Measurements from ENCODE around the gene ORAI3.

The ORAI3 gene

DNA sequence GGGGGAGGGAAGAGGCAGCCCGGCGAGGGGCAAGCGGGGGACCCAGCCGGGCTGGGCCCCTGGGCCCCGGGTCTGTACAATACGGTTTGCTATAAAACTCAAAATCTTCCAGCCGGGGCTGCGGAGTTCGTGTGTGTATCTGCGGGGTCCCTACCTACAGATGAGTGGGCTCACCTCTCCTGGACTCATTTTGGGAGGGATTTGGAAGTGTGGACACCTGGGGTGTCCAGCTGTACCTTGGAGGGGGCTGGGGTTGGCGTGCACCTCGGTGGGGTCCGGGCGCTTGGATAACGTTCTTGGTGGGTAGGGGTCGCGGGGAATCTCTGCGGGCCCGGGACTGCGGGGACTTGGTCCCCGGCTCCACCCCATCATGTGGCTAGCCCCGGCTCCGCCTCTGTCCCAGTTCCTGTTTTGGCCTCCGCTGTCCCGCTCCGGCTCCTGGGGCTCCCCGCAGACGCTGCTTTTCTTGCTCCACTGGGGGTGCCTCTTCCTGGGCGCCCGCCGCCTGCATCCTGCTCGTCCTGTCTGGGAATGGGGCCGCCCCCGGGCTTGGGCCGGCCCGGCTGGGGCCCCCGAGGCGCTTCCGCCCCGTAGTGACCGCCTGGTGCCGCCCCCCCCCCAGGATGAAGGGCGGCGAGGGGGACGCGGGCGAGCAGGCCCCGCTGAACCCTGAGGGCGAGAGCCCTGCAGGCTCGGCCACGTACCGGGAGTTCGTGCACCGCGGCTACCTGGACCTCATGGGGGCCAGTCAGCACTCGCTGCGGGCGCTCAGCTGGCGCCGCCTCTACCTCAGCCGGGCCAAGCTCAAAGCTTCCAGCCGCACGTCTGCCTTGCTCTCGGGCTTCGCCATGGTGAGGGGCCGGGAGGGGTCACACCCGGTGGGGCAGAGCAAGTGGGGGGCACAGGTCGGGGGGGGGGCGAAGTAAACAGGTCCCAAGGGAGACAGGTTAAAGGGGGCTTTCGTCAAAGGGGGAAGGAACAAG is at the start of gene ORAI3:
Gene ORAI3 (plus strand): TSS at position 402 of the 983 bp plus-strand sequence. CDS start 222 bp downstream, at position 624.
- H3K4me1 Mint-ChIP-seq: peaks cover 23% of the 10 kb centered on the region

DNA sequence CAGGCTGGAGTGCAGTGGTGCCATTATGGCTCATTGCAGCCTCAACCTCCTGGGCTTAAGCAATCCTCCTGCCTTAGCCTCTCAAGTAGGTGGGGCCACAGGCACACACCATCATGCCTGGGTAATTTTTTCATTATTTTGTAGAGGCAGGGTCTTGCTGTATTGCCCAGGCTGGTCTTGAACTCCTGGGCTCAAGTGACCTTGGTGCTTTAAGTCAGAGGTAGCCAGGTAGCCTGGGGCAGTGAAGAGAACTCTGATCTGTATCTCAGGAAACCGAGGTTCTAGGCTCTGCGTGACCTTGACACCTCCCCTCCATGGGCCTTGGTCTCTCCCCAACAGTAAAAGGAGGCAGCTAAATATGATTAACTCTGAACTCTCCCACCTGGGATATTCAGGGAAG is 49.1 kb upstream of the ORAI3 start:
- no peak overlapping the region for H3K4me3 Mint-ChIP-seq
- peaks cover 49% of the 10 kb centered on the region for H3K4me1 Mint-ChIP-seq
- DNase-seq (ENCODE audit: low spot score in 2 of 2) (no peak), ATAC-seq (no peak)
- H3K9me3 Mint-ChIP-seq: peaks cover 3% of the 10 kb centered on the region
- H3K36me3 Mint-ChIP-seq: peaks cover 4% of the 10 kb centered on the region
- no peak overlapping the region for H3K27ac Mint-ChIP-seq

More for the DNA sequence above, at the start of gene ORAI3:
- H3K36me3 Mint-ChIP-seq: peaks cover 41% of the 10 kb centered on the region
- no peaks in the 10 kb centered on the region for H3K9me3 Mint-ChIP-seq
- H3K4me3 Mint-ChIP-seq: peak within 1 kb of the TSS; percentile 89
- ATAC-seq (peak; percentile 65), DNase-seq (ENCODE audit: low spot score in 2 of 2) (peak; percentile 35 to 73)
- H3K27ac Mint-ChIP-seq: peak within 1 kb of the TSS; percentile 91

DNA sequence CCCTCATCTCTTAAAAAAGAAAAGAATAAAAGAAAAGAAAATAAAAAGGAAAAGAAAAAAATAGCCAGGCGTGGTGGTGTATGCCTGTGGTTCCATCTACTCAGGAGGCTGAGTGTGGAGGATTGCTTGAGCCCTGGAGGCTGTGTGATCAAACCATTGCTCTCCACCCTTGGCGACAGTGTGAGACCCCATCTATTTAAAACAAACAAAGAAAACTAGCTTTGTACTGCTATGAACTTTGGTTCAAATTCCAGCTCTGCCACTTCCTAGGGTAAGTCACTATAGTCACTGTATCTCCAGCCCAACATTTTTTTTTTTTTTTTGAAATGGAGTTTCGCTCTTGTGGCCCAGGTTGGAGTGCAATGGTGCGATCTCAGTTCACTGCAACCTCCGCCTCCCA is 48.3 kb upstream of the ORAI3 start:
- H3K36me3 Mint-ChIP-seq: peaks cover 4% of the 10 kb centered on the region
- H3K4me3 Mint-ChIP-seq: peak overlapping the region; percentile 87
- peaks cover 3% of the 10 kb centered on the region for H3K9me3 Mint-ChIP-seq
- DNase-seq (ENCODE audit: low spot score in 2 of 2): no peak
- ATAC-seq: no peak
- no peak overlapping the region for H3K27ac Mint-ChIP-seq
- peaks cover 42% of the 10 kb centered on the region for H3K4me1 Mint-ChIP-seq

DNA sequence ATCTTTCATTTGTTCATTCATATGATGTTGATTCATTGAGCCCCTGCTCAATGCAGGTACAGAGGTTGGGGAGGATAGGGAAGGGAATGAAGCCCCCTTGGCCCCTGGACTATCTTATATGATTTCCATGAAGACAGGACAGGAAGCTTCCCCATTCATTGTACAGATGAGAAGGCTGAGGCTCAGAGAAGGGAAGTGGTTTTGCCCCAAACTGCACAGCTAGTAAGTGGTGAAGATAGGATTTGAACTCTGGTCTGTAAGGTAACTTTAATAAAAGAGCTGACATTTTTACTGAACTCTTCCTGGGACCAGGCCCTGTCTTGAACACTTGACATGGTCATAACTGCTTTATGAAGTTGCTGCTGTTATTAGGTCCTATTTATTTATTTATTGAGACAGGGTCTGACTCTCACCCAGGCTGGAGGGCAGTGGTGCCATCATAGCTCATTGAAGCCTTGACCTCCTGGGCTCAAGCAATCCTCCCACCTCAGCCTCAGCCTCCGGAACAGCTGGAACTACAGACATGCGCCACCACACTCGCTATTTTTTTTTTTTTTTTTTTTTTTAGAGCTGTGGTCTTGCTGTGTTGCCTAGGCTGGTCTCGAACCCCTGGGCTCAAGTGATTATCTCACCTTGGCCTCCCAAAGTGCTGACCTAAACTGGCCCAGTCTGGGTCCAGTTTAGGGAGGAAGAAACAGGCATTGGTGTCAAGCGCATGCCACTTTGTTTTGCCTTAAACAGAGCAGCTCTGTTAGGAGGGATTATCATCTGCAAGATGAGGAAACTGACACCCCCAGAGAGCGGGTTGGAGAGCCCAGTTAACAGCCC is 47.5 kb upstream of the ORAI3 start:
- Mint-ChIP-seq H3K4me1 (peaks cover 34% of the 10 kb centered on the region), H3K36me3 (peaks cover 4% of the 10 kb centered on the region), H3K9me3 (peaks cover 3% of the 10 kb centered on the region), H3K4me3 (peak overlapping the region; percentile 87), H3K27ac (no peak overlapping the region)
- ATAC-seq (no peak), DNase-seq (ENCODE audit: low spot score in 2 of 2) (no peak)

DNA sequence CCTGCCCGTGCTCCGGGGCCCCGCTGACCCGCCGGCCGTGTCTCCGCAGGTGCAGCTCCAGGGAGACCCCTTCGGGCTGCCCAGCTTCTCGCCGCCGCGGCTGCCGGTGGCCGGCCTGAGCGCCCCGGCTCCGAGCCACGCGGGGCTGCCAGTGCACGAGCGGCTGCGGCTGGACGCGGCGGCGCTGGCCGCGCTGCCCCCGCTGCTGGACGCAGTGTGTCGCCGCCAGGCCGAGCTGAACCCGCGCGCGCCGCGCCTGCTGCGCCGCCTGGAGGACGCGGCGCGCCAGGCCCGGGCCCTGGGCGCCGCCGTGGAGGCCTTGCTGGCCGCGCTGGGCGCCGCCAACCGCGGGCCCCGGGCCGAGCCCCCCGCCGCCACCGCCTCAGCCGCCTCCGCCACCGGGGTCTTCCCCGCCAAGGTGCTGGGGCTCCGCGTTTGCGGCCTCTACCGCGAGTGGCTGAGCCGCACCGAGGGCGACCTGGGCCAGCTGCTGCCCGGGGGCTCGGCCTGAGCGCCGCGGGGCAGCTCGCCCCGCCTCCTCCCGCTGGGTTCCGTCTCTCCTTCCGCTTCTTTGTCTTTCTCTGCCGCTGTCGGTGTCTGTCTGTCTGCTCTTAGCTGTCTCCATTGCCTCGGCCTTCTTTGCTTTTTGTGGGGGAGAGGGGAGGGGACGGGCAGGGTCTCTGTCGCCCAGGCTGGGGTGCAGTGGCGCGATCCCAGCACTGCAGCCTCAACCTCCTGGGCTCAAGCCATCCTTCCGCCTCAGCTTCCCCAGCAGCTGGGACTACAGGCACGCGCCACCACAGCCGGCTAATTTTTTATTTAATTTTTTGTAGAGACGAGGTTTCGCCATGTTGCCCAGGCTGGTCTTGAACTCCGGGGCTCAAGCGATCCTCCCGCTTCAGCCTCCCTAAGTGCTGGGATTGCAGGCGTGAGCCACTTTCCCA is 46.6 kb upstream of the ORAI3 start:
- H3K27ac Mint-ChIP-seq: peak overlapping the region; percentile 93

DNA sequence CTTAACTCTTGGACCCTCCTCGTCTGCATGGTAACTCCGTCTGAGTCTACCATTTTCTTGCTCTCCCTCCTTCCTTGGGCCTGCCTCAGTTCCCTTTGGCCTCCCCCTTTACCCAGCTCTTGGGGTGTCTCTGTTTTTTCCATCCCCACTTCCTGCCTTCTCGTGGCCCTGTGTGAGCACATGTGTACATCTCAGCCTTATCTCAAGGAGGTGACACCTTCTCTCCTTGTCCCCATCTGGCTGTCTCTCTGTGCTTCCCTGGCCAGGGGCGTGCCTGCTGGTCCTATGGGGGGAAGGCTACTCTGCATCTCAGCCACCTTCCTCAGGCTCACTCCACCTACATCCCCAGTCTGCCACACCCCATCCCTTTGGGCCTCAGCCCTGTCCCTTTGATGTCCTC is 45.9 kb upstream of the ORAI3 start:
- Mint-ChIP-seq H3K4me3 (peak overlapping the region; percentile 87), H3K36me3 (peaks cover 4% of the 10 kb centered on the region), H3K27ac (peak overlapping the region; percentile 93), H3K9me3 (peaks cover 3% of the 10 kb centered on the region), H3K4me1 (peaks cover 33% of the 10 kb centered on the region)
- DNase-seq (ENCODE audit: low spot score in 2 of 2): no peak
- peak; percentile 3 for ATAC-seq

More for the DNA sequence above, 46.6 kb upstream of the ORAI3 start:
- Mint-ChIP-seq H3K36me3 (peaks cover 4% of the 10 kb centered on the region), H3K9me3 (peaks cover 3% of the 10 kb centered on the region), H3K4me3 (peak overlapping the region; percentile 87), H3K4me1 (peaks cover 27% of the 10 kb centered on the region)
- ATAC-seq: peak; percentile 93
- peak; percentile 70 to 87 for DNase-seq (ENCODE audit: low spot score in 2 of 2)

DNA sequence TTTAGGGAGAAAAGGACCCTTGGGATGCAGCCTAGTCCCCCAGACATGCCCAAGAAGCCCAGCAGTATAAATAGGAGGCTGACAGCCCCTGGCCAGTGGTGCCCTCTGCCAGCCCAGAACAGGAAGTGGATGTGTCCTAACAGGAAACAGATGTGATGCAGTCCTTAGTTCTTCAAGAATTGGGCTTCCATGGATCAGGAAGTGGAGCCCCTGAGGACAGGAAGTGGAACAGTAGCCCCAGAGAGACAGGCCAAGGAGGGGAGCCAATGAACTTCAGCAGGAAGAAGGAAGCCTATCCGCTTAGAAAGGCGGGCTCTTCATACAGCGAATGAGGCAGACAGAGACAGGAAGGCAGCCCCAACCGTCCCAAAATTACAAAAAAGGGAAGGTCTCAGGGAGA is 45.3 kb upstream of the ORAI3 start:
- peaks cover 34% of the 10 kb centered on the region for H3K4me1 Mint-ChIP-seq
- no peak for ATAC-seq
- H3K4me3 Mint-ChIP-seq: peak overlapping the region; percentile 87
- DNase-seq (ENCODE audit: low spot score in 2 of 2): no peak
- H3K27ac Mint-ChIP-seq: peak overlapping the region; percentile 93
- H3K36me3 Mint-ChIP-seq: peaks cover 4% of the 10 kb centered on the region
- H3K9me3 Mint-ChIP-seq: peaks cover 3% of the 10 kb centered on the region

DNA sequence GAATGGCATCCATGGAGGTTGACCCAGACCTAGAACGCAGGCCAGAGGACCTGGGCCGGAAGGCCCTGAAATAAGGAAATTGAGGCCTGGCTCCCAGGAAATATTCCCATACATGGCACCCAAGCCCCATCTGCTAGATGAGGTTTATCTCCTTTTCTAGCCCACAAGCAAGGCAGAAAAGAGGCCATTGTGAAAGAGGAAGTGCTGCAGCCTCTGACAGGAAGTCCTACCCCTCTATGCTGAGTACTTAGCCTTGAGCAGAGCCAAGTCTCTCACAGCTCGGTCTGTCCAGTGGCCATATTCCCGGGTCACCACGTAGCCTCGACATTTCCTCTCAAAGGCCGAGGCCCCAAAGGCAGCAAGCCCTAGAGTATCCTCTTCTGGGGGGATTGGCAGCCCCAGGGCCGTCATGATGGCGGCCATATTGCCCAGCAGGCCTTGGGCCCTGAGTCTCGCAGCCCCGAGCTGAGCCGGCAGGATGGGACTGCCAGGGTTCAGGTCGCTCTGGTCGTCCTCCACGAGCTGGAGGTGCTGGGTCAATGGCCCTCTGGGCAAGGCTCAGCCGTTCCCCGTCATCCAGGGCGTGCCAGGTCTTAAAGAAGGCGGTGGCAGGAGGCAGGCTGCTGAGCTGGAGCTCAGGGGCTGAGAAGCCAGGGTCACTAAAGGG is 44.6 kb upstream of the ORAI3 start:
- H3K4me1 Mint-ChIP-seq: peaks cover 34% of the 10 kb centered on the region
- H3K4me3 Mint-ChIP-seq: no peak overlapping the region
- H3K27ac Mint-ChIP-seq: peak overlapping the region; percentile 93
- H3K9me3 Mint-ChIP-seq: peaks cover 3% of the 10 kb centered on the region
- no peak for DNase-seq (ENCODE audit: low spot score in 2 of 2)
- no peak for ATAC-seq
- H3K36me3 Mint-ChIP-seq: peaks cover 4% of the 10 kb centered on the region

DNA sequence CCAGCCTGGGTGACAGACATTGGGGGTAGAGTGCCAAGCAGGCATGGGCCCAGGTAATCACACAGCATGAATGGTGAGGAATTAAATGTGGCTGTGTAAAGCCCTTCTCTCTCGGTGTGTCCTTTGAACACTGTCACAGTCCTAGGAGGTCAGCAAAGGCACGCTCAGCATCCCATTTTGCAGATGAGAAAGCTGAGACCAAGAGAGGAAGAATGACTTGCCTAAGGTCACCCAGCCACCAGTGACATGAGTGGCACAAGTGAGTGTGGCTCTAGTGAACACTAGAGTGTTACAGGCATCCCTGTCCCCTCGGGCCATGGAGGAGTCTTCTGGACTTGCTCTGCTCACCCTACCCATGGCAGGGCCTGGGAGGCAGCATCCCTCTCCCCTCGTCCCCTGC is 41.8 kb upstream of the ORAI3 start:
- DNase-seq (ENCODE audit: low spot score in 2 of 2): no peak
- Mint-ChIP-seq H3K27ac (no peak overlapping the region), H3K4me1 (peaks cover 26% of the 10 kb centered on the region), H3K9me3 (peaks cover 3% of the 10 kb centered on the region), H3K4me3 (no peak overlapping the region), H3K36me3 (peaks cover 4% of the 10 kb centered on the region)
- no peak for ATAC-seq

DNA sequence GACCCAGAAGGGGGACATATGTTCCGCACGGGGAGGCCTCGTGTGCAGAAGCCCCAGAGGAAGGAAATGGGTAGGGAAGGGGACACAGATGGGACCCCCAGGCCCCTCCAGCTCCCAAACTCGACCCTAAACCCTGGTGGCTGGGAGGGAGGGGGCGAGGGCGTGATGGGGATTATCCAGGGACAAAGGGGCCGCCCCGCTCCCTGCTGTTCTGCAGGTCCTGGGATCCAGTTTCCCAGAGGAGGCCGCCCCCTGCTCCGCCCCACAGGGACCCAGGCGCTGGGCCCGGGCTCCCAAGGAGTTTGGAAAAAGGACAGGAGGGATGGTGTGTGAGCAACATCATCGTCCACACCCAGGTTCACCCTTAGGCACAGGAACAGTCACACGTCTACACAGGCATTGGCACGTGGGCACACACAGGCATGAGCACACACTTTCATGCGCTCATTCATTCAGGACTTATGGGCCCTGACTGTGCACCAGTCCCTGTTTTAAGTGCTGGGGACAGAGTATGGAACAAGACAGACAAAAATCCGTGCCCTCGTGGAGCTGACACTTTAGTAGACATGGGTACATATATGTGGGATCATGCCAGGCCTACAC is 38.3 kb upstream of the ORAI3 start:
- no peak overlapping the region for H3K4me3 Mint-ChIP-seq
- no peak for ATAC-seq
- H3K36me3 Mint-ChIP-seq: no peaks in the 10 kb centered on the region
- H3K27ac Mint-ChIP-seq: no peak overlapping the region
- H3K4me1 Mint-ChIP-seq: peaks cover 10% of the 10 kb centered on the region
- no peak for DNase-seq (ENCODE audit: low spot score in 2 of 2)
- H3K9me3 Mint-ChIP-seq: no peaks in the 10 kb centered on the region

DNA sequence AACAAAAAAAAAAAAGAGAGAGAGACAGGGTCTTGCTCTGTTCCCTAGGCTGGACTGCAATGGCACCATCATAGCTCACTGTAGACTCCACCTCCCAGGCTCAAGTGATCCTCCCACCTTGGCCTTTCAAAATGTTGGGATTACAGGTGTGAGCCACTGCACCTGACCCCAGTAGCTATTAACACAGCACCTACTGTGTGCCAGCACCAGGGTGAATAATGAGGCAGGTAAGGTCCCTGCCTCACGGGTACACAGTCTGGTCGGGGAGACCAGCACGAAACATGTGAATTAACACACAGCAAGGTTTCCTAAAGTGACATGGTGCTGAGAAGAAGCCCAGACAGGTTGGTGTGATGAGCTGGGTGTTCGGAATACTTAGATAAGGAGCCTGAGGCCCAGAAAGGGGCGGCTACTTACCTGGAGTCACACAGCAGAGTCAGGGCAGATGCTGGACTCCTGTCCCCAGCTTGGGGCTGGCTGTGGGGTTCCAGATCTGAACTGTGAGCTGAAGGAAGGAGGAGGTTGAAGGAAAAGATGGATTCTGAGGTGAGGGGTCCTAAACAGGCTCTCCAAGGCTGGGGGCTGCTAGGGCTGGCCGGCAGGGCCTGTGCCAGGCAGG is 36.0 kb upstream of the ORAI3 start:
- H3K9me3 Mint-ChIP-seq: no peaks in the 10 kb centered on the region
- H3K27ac Mint-ChIP-seq: peak overlapping the region; percentile 13
- H3K36me3 Mint-ChIP-seq: no peaks in the 10 kb centered on the region
- DNase-seq (ENCODE audit: low spot score in 2 of 2) (no peak), ATAC-seq (peak; percentile 11)
- H3K4me1 Mint-ChIP-seq: peaks cover 2% of the 10 kb centered on the region
- no peak overlapping the region for H3K4me3 Mint-ChIP-seq

DNA sequence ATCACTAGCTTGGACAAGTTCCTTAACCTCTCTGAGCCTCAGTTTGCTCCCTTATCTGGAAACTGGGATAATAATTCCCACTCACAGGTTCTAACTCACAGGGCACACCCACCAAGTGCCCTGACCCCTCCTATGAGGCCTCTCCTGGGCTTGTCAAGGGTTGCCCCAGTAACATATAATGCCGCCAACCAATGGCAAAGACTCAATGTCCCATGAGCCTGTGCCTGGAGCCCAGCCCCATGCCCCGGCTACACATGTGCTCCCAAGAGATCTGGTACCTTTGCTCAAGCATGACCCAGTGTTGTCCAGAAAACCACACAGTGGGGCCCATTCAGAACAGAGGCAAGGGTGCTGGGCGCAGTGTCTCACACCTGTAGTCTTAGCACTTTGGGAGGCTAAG is 34.0 kb upstream of the ORAI3 start:
- Mint-ChIP-seq H3K27ac (peak overlapping the region; percentile 45), H3K9me3 (no peaks in the 10 kb centered on the region), H3K4me1 (no peaks in the 10 kb centered on the region), H3K36me3 (peaks cover 6% of the 10 kb centered on the region), H3K4me3 (no peak overlapping the region)
- DNase-seq (ENCODE audit: low spot score in 2 of 2) (no peak), ATAC-seq (no peak)

DNA sequence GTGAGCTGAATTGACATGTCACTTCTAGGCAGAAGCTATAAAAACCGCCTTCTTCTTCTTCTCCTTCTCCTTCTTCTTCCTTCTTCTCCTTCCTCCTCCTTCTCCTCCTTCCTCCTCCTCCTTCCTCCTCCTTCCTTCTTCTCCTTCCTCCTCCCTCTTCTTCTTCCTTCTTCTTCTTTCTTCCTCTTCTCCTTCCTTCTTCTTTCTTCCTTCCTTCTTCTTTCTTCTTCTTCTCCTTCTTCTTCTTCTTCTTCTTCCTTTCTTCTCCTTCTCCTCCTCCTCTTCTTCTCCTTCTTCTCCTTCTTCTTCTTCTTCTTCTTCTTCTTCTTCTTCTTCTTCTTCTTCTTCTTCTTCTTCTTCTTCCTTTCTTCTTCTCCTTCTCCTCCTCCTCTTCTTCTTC is 30.3 kb upstream of the ORAI3 start:
- DNase-seq (ENCODE audit: low spot score in 2 of 2) (no peak), ATAC-seq (no peak)
- H3K36me3 Mint-ChIP-seq: peaks cover 23% of the 10 kb centered on the region
- no peak overlapping the region for H3K27ac Mint-ChIP-seq
- no peak overlapping the region for H3K4me3 Mint-ChIP-seq
- H3K4me1 Mint-ChIP-seq: peaks cover 18% of the 10 kb centered on the region
- H3K9me3 Mint-ChIP-seq: no peaks in the 10 kb centered on the region

Data from stimulated activated effector memory CD8-positive, alpha-beta T cell treated with anti-CD3 and anti-CD28 coated beads, Interleukin-12 subunit alpha, Interleukin-12 subunit beta, amount 100 ng/mL, for 72 hours (primary cell).